Activated T-cell treated with anti-CD3 and anti-CD28 coated beads, Interleukin-2, amount 50 U/mL, for 72 hours (primary cell): ENCODE measurements around the gene CCDC92B. TPM values are rescaled to one million over a fixed set of nuclear protein-coding genes. Genes with fewer than 3 reads are reported as not detected.

ENCODE experiments used
- ATAC-seq, 2 donors: fragments of 150-1000 bp; cut with Tn5 transposase; replicated peaks in 1 of 2; 2 replicates each; pipeline ENCODE4 v1.10.0; 2021; ENCODE audit warnings: moderate library complexity in 2 of 2, mild to moderate bottlenecking in 1 of 2
- DNase-seq, 2 donors: peaks; one replicate each; pipeline ENCODE4 v3.0.0; 2021 to 2022; ENCODE audit warnings: mixed read lengths in 1 of 2
- H3K27ac Mint-ChIP-seq: one replicate; pipeline ENCODE4 v1.8.0; 2022; ENCODE audit warnings: mild to moderate bottlenecking, moderate library complexity, mixed read lengths
- H3K27me3 Mint-ChIP-seq: one replicate; pipeline ENCODE4 v1.8.0; 2022; ENCODE audit warnings: low read depth, mixed read lengths
- H3K36me3 Mint-ChIP-seq, 2 donors: one replicate each; pipeline ENCODE4 v1.8.0; 2022; ENCODE audit warnings: mixed read lengths in 2 of 2, mild to moderate bottlenecking in 1 of 2; ENCODE audit not compliant: insufficient read depth in 2 of 2
- H3K4me1 Mint-ChIP-seq: one replicate; pipeline ENCODE4 v1.8.0; 2022; ENCODE audit warnings: low read depth, mixed read lengths
- H3K4me3 Mint-ChIP-seq, 2 donors: one replicate each; pipeline ENCODE4 v1.8.0; 2022; ENCODE audit warnings: mild to moderate bottlenecking in 2 of 2, mixed read lengths in 2 of 2, moderate library complexity in 2 of 2
- H3K9me3 Mint-ChIP-seq, 2 donors: one replicate each; pipeline ENCODE4 v1.8.0; 2022; ENCODE audit warnings: mixed read lengths in 2 of 2
- total RNA-seq, 2 donors: library from RNA; stranded (reverse); gene quantifications; one replicate each; pipeline ENCODE4 v1.2.3, GENCODE V29; 2022

CCDC92B gene
- total RNA-seq, 2 donors from 2014 or later = 0.14 TPM; not detected in 1

DNA sequence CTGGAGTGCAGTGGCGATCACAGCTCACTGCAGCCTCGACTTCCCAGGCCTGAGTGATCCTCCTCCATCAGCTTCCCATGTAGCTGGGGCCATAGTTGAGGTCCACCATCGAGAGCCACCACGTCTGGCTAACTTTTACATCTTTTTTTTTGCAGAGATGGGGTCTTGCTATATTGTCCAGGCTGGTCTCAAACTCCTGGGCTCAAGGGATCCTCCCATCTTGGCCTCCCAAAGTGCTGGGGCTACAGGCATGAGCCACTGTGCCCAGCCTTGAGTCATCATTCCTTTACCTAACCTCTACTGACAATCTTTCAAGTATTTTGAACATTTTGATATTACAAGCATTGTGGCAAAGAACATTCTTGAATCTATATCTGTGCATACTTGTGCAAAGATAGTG, 9.4 kb upstream of the CCDC92B start:
- Mint-ChIP-seq H3K36me3 (no peaks in the 10 kb centered on the region), H3K4me3 (no peak overlapping the region), H3K9me3 (no peaks in the 10 kb centered on the region), H3K27ac (no peak overlapping the region), H3K4me1 (no peaks in the 10 kb centered on the region), H3K27me3 (peaks cover 44% of the 10 kb centered on the region)
- no peak for ATAC-seq
- DNase-seq = no peak

GRCh38 chr17:2755891-2756724, 6.7 kb upstream of the CCDC92B start:
- Mint-ChIP-seq H3K4me1 (no peaks in the 10 kb centered on the region), H3K36me3 (no peaks in the 10 kb centered on the region), H3K4me3 (peak overlapping the region; percentile 76 to 77), H3K27ac (no peak overlapping the region), H3K9me3 (no peaks in the 10 kb centered on the region), H3K27me3 (peaks cover 57% of the 10 kb centered on the region)
- DNase-seq = no peak
- ATAC-seq = peak in 1 of 2 donors; percentile 22

- Mint-ChIP-seq H3K4me3 (no peak overlapping the region), H3K9me3 (no peaks in the 10 kb centered on the region), H3K27ac (no peak overlapping the region), H3K4me1 (no peaks in the 10 kb centered on the region), H3K27me3 (peaks cover 55% of the 10 kb centered on the region), H3K36me3 (no peaks in the 10 kb centered on the region)
- ATAC-seq (no peak), DNase-seq (no peak)
Measured at GRCh38 chr17:2751491-2751890, 2.0 kb upstream of the CCDC92B start.

DNA sequence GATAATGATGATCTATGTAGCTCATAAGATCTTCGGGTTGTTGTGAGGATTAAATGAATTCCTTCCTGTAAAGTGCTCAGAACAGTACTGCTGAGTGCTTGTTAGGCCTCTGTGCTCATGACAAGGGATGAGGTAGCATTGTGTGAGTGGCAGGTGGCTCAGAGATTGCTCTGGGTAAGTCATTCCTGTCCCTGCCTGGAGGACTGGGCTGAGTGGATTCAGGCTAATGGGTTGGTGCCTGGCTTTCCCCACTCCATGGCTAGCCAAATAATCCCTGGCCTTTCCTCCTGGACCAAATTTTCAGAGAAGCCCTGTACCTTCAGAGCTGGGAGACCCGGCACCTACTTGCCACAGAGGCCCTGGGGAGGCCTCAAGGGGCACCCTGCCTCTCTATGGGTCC, 1.3 kb upstream of the CCDC92B start:
- Mint-ChIP-seq H3K27me3 (peaks cover 52% of the 10 kb centered on the region), H3K4me1 (no peaks in the 10 kb centered on the region), H3K4me3 (peak overlapping the region in 1 of 2 donors; percentile 4), H3K27ac (no peak overlapping the region), H3K36me3 (no peaks in the 10 kb centered on the region), H3K9me3 (no peaks in the 10 kb centered on the region)
- no peak for ATAC-seq
- no peak for DNase-seq

GRCh38 chr17:2749784-2750181, 331 bp upstream of the CCDC92B start:
- Mint-ChIP-seq H3K4me3 (peak overlapping the region in 1 of 2 donors; percentile 44), H3K36me3 (no peaks in the 10 kb centered on the region), H3K27me3 (peaks cover 61% of the 10 kb centered on the region), H3K4me1 (no peaks in the 10 kb centered on the region), H3K27ac (no peak overlapping the region), H3K9me3 (no peaks in the 10 kb centered on the region)
- ATAC-seq (peak; percentile 96 to 97), DNase-seq (peak; percentile 81 to 85)

- Mint-ChIP-seq H3K27me3 (peaks cover 53% of the 10 kb centered on the region), H3K27ac (no peak overlapping the region), H3K36me3 (no peaks in the 10 kb centered on the region), H3K9me3 (no peaks in the 10 kb centered on the region), H3K4me3 (no peak overlapping the region), H3K4me1 (no peaks in the 10 kb centered on the region)
- DNase-seq = no peak
- ATAC-seq = no peak
Measured at GRCh38 chr17:2745317-2746037, 4.0 kb downstream of the CCDC92B start.

- ATAC-seq (no peak), DNase-seq (no peak)
- Mint-ChIP-seq H3K4me1 (no peaks in the 10 kb centered on the region), H3K36me3 (no peaks in the 10 kb centered on the region), H3K4me3 (no peak overlapping the region), H3K27ac (no peak overlapping the region), H3K27me3 (peaks cover 9% of the 10 kb centered on the region), H3K9me3 (no peaks in the 10 kb centered on the region)
Measured at GRCh38 chr17:2737693-2738092, 11.8 kb downstream of the CCDC92B start.

DNA sequence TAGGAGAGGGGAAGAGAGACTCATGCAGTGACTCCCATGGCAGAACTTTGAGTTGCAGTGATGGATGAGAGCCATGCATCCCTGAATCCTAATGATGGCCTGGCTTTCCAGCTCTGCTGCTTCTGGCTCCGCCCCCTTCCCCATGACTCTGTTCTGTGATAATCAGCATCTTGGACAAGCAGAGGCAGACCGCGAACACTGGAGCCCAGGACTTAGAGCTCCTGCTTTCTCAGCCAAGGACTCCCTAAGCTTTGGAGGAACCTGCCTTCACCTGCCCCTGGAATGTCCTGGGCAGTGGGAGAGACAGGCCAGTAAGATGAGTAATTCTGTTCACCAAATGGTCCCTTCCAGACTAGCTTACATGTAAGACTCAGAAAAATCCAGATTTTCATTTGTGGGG, 12.5 kb downstream of the CCDC92B start:
- Mint-ChIP-seq H3K27me3 (peaks cover 7% of the 10 kb centered on the region), H3K4me1 (no peaks in the 10 kb centered on the region), H3K4me3 (no peak overlapping the region), H3K9me3 (no peaks in the 10 kb centered on the region), H3K27ac (no peak overlapping the region), H3K36me3 (no peaks in the 10 kb centered on the region)
- DNase-seq = no peak
- ATAC-seq = no peak

DNA sequence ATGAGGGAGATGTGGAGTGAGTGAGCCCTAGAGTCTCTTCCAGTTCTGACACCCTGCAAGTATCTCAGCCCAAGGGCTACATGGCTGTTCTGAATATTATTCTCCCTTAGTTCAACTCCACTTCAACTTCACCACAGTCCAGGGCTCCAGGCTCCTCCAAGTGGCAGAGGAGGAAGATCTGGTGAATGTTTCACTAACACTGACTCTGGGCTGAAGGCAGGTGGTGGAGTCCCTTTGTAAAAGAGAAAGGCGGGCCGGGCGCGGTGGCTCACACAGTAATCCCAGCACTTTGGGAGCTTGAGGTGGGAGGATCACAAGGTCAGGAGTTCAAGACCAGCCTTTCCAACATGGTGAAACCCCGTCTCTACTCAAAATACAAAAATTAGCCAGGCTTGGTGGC, 13.6 kb downstream of the CCDC92B start:
- DNase-seq (no peak), ATAC-seq (no peak)
- Mint-ChIP-seq H3K27ac (no peak overlapping the region), H3K27me3 (peaks cover 7% of the 10 kb centered on the region), H3K36me3 (no peaks in the 10 kb centered on the region), H3K9me3 (no peaks in the 10 kb centered on the region), H3K4me1 (no peaks in the 10 kb centered on the region), H3K4me3 (no peak overlapping the region)

GRCh38 chr17:2734939-2735338, 14.5 kb downstream of the CCDC92B start:
- ATAC-seq (no peak), DNase-seq (no peak)
- no peaks in the 10 kb centered on the region for H3K9me3 Mint-ChIP-seq
- H3K27ac Mint-ChIP-seq = no peak overlapping the region
- H3K27me3 Mint-ChIP-seq = peaks cover 7% of the 10 kb centered on the region
- H3K4me3 Mint-ChIP-seq = no peak overlapping the region
- no peaks in the 10 kb centered on the region for H3K4me1 Mint-ChIP-seq
- H3K36me3 Mint-ChIP-seq = no peaks in the 10 kb centered on the region

DNA sequence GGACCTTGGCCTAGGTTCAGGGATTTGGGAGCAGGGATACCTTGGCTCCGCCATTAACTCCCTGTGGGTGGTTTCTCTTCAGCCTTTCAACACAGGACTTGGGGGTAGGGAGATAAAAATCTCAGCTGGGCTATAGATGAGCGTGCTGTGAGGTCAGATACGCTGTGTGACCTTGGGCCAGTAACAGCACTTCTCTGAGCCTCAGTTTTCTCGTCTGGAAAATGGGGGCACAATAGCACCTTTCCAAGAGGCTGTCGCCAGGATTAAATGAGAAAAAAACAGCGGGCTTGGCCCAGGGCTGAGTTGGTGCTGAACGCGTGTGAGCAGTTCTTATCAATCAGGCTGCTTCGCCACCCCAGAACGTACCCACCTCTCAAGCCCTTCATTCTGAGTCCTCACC, 17.6 kb downstream of the CCDC92B start:
- no peak for DNase-seq
- peaks cover 14% of the 10 kb centered on the region for H3K27me3 Mint-ChIP-seq
- no peaks in the 10 kb centered on the region for H3K9me3 Mint-ChIP-seq
- H3K4me1 Mint-ChIP-seq = no peaks in the 10 kb centered on the region
- no peak overlapping the region for H3K4me3 Mint-ChIP-seq
- ATAC-seq = no peak
- H3K27ac Mint-ChIP-seq = no peak overlapping the region
- H3K36me3 Mint-ChIP-seq = no peaks in the 10 kb centered on the region

DNA sequence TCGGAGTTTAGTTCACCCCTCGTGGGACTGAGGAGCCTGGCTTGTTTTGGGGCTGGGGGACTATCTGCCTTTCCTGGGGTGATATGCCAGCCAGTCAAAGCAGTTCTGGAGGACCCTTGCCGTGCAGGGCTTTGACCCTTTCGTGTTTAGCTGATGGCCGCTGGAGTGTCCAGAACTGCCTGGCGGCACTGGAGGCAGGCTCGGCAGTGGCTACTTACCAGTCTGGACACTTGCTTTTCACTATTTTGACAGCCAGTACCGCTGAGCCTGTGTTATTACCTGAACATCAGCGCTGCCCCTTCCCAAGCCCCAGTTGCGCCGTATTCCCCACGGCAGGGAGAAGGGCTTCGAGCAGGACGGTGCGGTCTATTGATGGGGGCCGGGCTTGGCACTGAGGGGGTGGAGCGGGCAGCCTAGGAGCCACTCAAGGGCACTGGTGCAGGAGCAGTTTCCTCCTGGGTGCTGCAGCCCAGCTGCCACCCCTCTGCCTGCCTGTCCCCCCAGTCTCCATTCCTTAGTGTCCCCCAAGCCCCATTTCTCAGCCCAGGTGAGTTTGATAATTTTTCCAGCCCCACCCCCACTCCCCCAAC, 18.6 kb downstream of the CCDC92B start:
- H3K27me3 Mint-ChIP-seq = peaks cover 15% of the 10 kb centered on the region
- no peaks in the 10 kb centered on the region for H3K9me3 Mint-ChIP-seq
- no peak for DNase-seq
- H3K36me3 Mint-ChIP-seq = no peaks in the 10 kb centered on the region
- no peak overlapping the region for H3K27ac Mint-ChIP-seq
- H3K4me3 Mint-ChIP-seq = no peak overlapping the region
- H3K4me1 Mint-ChIP-seq = no peaks in the 10 kb centered on the region
- ATAC-seq = no peak

DNA sequence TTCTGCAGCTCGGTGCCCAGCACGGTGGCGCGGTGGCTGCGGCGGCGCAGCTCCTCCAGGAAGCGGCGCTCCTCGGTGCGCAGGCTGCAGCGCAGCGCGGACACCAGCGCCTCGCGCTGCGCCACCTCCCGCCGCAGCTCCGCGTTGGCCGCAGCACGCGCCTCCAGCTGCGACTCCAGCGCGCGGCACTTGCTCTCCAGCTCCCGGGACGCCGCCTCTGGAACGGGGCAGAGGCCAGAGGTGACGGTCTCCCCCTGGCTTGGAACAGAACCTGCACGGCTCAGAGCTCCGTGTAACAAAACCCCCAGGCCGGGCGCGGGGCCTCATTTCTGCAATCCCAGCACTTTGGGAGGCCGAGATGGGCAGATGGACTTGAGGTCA, 24.7 kb downstream of the CCDC92B start:
- H3K27me3 Mint-ChIP-seq = peaks cover 17% of the 10 kb centered on the region
- peaks cover 16% of the 10 kb centered on the region for H3K4me1 Mint-ChIP-seq
- ATAC-seq (peak; percentile 84), DNase-seq (peak; percentile 59 to 64)
- no peaks in the 10 kb centered on the region for H3K36me3 Mint-ChIP-seq
- no peaks in the 10 kb centered on the region for H3K9me3 Mint-ChIP-seq
- no peak overlapping the region for H3K27ac Mint-ChIP-seq
- peak overlapping the region; percentile 44 to 56 for H3K4me3 Mint-ChIP-seq
